RKO (cell line): ENCODE measurements around the gene RNF144B.
"Not testable (repeated sequence)": the region's sequence is repeated elsewhere in the genome, so short reads cannot be mapped to it uniquely, and the experiment has no call there.

ENCODE experiments used
- DNase-seq: peaks from one replicate; pipeline ENCODE4 v3.0.0-alpha.2; 2016; ENCODE audit warnings: low spot score

Gene RNF144B

DNA sequence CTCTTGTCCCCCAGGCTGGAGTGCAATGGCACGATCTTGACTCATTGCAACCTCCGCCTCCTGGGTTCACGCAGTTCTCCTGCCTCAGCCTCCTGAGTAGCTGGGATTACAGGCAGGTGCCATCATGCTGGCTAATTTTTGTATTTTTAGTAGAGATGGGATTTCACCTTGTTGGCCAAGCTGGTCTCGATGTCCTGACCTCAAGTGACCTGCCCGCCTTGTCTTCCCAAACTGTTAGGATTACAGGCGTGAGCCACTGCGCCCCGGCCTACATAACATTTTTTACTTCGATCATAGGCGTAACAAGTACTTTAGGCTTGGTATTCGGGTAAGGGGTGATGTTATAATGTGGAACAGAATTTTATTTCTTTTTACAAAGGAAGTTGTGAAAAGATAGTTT is 22.5 kb downstream of the RNF144B start:
- DNase-seq = not testable (repeated sequence)

DNA sequence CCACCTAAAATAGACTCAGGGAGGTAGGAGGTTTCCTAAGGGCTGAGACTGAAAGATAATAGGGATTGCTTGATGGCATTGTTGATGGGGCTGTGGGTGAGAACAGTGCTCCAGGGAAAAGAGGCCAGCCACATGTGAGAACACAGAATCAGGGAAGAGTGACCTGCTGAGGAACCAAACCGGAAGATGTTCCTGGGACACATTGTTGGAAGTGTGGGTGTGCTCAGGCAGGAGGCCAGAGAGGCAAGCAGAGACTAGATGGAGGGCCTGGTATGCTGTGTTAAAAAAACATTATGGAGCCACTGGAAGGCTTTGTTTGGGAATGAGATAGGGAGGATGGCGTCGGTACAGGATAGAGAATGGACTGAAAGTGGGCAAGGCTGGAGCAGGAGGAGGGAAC is 23.3 kb downstream of the RNF144B start:
- DNase-seq = no peak

- no peak for DNase-seq
Observed at GRCh38 chr6:18412068-18412467, 24.9 kb downstream of the RNF144B start.

- DNase-seq = no peak
Observed at GRCh38 chr6:18412644-18413043, 25.5 kb downstream of the RNF144B start.

- DNase-seq = no peak
Observed at GRCh38 chr6:18413381-18413780, 26.2 kb downstream of the RNF144B start.

DNA sequence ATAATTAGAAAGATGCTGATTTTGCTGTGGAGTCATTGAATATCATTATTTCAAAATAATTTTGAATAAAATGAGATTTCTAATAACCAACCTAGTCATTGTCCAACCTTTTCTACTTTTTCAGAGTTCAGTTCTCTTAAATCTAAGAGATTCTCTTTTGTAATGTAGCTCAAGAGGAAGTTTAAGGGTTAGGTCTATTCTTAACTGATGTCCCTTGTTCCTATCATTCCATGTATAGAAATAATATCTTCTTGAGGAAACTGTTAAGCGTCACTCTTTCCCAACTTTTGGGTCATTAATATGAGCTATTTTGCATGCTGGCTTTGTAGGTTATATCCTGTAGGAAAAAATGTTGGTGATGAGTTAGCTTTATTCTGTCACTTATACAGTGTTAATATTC is 27.0 kb downstream of the RNF144B start:
- DNase-seq = no peak

- no peak for DNase-seq
Observed at GRCh38 chr6:18415207-18415606, 28.1 kb downstream of the RNF144B start.

DNA sequence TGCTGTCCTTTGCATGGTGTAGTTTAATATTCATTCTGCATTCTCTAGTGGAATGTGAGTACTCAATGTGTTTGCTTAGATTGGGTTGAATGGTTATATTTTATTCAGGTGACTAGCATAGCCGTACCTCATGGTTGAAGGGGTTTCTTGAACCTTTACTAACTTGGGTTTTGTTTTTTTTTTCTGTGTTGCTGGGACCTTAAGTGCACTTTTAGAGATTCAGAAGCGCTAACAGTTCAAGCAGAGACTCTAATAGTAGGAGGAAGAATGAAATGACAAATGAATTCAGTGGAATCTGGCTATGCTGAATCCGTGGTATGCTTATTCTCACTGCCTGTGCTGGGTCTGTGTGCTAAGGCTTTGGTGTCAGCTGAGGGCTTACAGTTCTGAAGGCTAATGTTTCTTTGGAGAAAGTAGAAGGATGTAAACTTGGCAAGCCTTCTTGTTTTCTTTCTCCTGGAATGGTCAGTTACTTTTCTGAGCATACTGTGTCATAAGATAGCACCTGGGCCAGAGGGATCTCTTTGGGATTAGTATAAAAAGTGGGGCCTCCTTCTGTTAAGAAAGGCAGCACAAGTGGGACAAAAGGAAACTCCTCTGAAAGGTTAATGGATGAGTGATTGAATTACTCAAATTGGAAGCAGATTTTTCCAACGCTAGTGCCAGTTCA is 28.7 kb downstream of the RNF144B start:
- no peak for DNase-seq

GRCh38 chr6:18416341-18416679 is 29.2 kb downstream of the RNF144B start:
- no peak for DNase-seq

DNA sequence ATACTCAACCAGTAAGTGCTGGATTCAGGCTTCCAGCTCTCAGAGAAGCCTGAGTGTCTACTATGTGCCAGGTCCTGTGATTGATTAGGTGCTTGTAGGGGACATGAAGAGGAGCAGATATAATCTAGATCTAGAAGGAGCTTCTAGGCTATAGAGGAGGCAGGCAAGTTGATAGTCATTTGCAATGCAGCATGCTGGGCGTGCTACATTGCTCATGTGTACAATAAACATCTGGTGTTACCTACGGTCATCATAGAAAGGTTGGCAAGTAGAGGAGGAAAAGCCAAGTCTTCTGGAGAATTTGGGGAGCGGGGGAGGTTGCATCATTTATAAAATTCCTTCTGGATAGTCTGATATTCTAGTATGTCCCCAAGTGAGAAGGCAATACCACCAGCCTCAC is 33.2 kb downstream of the RNF144B start:
- DNase-seq = no peak

GRCh38 chr6:18422136-18422535 is 35.0 kb downstream of the RNF144B start:
- no peak for DNase-seq

GRCh38 chr6:18423426-18423825 is 36.3 kb downstream of the RNF144B start:
- DNase-seq = no peak

- DNase-seq = no peak
Observed at GRCh38 chr6:18424201-18424600, 37.1 kb downstream of the RNF144B start.

GRCh38 chr6:18425218-18425617 is 38.1 kb downstream of the RNF144B start:
- DNase-seq = no peak

GRCh38 chr6:18427296-18427695 is 40.1 kb downstream of the RNF144B start:
- DNase-seq = no peak

DNA sequence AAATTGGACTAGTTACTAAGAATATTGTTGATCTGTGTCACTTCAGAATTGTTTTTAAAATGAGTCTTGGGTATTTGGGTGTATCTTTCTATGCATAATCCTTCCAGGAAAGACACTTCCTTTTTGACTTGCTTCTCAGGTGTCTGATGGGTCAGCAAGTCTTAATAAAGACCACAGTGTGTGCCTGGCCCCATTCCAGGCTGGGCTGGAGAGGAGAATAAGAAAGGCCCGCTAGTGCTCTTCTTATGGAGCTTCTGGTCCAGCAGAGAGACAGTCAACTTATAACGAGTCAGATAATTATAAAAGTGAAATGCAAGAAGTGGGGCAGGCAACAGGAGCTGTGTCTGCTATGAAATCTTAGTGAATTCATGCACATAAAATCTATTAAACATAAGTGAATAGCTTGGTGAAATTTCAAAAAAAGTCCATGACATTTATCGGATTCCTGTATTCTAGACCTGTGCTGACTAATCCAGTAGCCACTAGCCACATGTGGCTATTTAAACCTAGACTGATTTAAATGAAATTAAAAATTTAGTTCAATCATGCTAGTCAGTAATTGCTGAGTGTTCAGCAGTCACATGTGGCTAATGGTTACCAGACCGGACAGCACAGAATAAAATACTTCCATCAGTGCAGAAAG is 42.6 kb downstream of the RNF144B start:
- no peak for DNase-seq

GRCh38 chr6:18431581-18431980 is 44.4 kb downstream of the RNF144B start:
- DNase-seq = no peak

DNA sequence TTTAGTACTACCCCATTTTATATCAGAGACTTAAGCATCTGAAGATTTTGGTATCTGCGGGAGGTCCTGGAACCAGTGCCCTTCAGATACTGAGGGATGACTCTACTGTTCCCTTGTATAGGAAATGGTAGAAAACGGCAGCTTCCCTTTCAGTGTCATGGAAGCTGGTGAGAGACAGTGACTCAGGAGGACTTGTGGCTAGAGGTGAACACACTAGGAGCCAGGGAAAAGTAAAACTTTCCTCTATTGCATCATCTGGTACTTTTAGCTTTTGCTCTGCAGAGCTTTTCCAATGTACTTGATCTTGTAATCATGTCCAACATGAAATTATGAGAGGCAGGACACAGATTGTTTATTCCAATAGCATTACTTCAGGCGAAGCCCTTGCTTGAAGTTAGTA is 45.0 kb downstream of the RNF144B start:
- peak; percentile 1 for DNase-seq

- no peak for DNase-seq
Observed at GRCh38 chr6:18432619-18433018, 45.5 kb downstream of the RNF144B start.

- DNase-seq = no peak
Observed at GRCh38 chr6:18433059-18433458, 45.9 kb downstream of the RNF144B start.

GRCh38 chr6:18436341-18436740 is 49.2 kb downstream of the RNF144B start:
- DNase-seq = no peak

- no peak for DNase-seq
Observed at GRCh38 chr6:18439581-18439980, 52.4 kb downstream of the RNF144B start.

GRCh38 chr6:18441251-18441979 is 54.3 kb downstream of the RNF144B start:
- DNase-seq = no peak

GRCh38 chr6:18444111-18444510 is 57.0 kb downstream of the RNF144B start:
- no peak for DNase-seq
